Dermis microvascular lymphatic vessel endothelial cell (primary cell): ENCODE measurements around the gene TSPAN11. TPM values are rescaled to one million over a fixed set of nuclear protein-coding genes. Genes with fewer than 3 reads are reported as not detected.
"Not testable (repeated sequence)": the region's sequence is repeated elsewhere in the genome, so short reads cannot be mapped to it uniquely, and the experiment has no call there.

Experiments
- DNase-seq, 2 donors: peaks; one replicate each; pipeline versions ENCODE4 v3.0.0 to v3.0.0-alpha.2; 2010; ENCODE audit warnings: low read depth in 2 of 2
- total RNA-seq: library from RNA; depleted of rRNA; stranded (reverse); fragments of >200 nt; gene quantifications from 2 replicates; pipeline ENCODE4 v1.2.1, GENCODE V29; 2014

TSPAN11 gene
- total RNA-seq, 1 donor from 2014 or later: 9.1 TPM

DNA sequence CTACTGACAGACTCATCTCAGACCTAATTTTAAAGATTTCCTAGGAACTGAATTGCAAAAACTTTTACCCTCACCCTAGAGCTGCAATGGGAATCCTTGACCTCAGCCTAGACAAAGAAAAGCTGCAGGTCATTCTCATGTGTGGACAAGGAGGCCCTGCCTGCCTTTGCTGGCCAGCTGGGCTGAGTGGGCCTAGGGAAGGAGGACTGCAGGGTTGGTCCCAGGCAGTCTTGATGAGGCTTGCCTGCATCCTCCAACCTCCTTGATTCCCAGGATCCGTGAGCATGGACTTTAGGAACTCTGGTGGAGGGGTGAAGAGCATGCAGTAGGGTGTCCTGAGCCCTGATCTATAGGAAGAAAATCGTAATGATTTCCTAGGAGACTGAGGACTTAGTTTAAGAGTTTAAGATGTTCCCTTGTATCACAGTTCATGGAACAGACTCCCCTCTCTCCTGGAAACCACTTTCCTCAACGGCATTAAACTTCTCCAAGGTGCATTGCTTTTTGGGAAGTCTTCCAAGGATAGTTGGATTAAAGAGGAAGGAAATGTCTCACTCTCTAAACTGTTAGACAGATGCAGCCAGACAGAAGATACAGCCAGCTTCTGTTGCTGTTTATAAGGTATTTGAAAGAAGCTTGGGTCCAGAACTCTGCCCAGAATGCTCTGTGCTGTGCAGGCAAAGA, 91.7 kb downstream of the TSPAN11 start:
- DNase-seq: peak in 1 of 2 donors; percentile 33

DNA sequence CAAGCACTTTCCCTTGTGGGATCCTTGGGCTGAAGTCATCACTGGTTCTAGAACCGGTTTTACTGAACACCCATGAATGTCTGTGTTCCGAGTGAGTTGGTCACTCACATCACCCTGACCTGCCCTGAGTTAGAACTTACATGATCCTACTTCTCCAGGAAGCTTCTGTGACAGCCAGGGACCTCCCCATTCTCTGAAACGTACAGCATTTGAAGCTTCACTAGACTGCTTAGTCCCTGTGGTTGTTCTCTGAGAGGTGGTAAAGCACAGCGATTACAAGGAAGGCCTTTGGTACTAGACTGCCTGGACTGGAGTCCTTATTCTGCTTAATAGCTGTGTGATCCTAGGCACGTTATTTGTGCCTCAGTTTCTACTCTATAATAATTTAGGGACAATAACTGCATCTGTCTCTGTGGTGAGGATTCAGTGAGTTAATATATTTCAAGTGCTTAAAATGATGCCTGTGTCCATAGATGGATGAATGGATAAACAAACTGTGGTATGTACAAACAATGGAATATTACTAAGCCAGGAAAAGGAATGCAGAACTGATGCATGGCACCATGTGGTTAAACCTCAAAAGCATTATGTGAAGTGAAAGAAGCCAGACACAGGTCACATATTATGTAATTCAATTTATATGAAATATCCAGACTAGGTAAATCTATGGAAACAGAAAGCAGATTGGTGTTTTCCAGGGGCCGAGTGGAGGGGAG, 92.4 kb downstream of the TSPAN11 start:
- DNase-seq: no peak

DNA sequence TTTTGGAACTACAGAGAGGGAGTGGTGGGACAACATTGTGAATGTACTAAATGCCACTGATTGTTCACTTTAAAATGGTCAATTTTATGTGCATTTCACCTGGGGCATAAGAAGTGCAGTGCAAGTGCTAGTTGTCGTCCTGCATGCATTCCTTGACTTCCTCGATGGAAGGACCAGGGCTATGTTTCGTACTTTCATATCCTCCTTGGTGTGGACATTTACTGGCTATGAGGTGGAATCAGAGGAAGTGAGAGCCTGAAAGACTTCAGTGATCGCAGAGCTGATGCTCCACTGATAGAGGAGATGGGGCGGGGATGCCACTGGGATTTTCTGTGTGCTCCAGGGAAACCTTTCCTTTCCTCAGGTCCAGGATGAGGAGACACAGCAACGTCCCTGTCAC, 93.0 kb downstream of the TSPAN11 start:
- no peak for DNase-seq

DNA sequence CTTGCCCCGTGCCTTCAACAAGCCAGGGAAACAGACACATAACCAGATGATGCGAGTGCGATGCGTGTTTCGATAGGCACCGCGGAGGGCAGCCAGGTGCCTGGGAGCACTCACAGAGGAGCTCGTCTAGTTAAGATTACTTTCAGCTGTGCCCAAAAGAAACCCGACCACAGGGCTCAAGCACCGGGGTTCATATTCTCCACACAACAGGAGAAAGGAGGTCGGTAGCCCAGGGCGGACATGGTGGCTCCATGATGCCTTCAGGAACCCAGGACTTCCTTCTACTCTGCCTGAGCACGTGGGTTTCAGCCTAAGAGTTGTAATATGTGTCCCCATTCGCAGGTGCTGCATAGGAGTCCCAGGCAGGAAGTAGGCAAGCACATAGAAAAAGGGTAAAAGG, 93.4 kb downstream of the TSPAN11 start:
- no peak for DNase-seq

DNA sequence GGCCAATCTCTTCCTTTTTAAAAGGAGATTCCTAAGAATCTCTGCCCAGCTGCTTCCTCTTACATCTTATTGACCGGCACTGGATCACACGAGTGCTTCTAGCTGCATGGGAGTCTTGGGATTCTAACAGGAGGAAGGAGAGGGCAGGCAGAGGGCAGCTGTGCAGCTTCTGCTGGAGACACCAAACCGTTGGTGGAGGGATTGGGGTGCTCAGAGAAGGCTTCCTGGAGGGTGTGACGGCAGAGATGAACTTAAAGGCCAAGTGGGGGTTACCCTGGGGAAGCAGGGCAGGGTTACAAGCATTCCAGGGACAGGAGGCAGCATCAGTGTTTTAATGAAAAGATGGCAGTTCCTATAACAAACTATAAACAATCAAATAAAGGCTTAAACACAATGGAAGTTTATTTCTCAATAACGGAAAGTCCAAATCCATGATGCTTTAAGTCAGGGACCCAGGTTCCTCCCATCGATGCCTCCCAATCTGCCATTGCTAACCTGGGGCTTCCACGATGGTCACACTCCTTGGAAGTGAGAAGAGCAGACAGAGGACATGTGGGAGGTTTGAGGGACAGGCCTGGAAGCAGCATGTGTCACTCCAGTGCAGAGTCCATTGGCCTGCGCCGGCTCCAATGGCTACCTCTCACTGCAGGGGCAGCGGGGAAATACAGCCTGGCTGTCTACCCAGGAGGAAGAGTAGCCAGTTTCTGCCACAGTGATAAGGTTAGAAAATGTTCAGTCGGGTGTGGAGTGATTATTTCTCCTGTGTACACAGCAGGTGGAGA, 94.0 kb downstream of the TSPAN11 start:
- DNase-seq: no peak

DNA sequence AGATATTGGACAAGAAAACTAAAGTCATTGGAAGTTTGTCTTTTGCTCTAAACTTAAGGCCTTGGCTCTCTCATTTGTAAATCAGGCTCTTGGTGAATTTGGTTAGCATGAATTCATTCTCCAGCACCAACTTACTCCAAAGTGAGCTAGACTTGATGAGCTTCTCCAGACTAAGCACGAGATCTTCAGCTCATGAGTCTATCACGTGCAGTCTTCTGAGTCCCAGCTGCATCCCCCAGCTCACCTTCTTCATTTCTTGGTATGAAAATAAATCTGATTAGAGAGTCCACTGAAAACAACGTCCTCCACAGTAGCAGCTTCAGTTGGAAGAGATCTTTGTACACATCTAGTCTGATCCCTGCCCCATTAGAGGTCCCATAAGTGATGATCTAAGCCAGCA, 94.6 kb downstream of the TSPAN11 start:
- DNase-seq: no peak

DNA sequence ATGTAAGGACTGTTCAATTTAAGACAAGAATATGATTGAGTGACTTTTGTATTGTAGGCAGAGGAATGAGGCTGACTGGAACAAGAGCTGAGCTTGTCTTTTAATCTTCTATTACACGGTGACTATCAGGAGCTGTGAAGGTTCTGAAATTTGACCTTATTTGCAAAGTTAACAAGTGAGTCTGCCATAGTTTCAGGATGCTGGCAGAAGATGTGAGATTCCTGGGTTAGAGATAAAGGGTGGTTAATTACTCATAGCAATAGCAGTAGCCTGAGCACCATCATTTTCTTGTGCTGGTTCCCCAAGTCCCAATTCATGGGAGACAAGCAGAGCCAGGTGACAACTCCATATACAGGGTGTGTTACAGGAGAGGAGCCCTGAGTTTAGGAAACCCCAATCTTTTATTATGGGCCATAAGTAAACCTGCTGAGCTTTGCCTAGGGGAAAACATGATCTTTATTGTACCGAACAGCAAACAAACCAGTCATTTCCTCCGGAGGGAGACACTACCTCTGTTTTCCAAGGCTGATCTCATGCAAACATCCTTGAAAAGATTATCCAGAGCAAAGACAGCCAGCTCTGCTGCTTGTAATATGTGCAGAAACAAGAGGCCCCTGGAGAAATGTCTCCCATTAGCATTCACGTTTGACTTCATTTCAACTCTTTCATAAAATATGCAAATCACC, 95.4 kb downstream of the TSPAN11 start:
- DNase-seq: peak in 1 of 2 donors; percentile 46

DNA sequence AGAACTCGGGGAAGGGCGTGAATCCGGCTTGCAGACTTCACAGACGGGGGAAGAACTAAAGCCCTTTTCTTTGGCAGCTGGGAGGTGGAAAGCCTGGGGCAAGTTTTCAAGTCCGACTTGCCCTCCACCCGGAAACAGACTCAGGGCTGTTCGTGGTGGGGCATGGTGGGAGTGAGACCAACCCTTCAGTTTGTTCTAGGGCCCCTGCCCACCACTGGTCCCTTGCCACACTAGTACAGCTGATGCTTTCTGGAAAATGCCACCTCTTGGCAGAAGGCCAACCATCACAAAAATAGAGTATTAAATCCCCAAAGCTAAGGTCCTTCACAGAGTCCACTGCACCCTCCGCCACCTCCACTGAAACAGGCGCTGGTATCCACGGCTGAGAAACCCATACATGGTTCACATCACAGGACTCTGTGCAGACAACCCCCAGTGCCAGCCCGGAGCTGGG, 96.8 kb downstream of the TSPAN11 start:
- DNase-seq: no peak

DNA sequence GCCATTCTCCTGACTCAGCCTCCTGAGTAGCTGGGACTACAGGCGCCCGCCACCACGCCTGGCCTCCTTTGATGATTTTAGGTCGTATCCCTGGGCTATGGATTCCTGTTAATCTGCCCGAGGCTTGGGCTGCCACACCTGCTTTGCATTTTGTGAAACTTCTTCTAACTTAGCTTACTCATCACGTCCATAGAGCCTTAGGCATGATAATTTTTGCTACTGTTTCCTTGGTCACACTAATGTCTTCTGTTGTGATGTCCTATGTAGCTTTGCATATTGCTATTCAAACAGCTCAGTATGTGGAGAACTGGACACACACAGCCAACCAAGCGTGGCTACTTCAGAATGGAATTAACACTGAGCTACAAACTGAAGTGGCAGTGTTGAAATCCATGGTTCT, 99.7 kb downstream of the TSPAN11 start:
- DNase-seq: no peak

DNA sequence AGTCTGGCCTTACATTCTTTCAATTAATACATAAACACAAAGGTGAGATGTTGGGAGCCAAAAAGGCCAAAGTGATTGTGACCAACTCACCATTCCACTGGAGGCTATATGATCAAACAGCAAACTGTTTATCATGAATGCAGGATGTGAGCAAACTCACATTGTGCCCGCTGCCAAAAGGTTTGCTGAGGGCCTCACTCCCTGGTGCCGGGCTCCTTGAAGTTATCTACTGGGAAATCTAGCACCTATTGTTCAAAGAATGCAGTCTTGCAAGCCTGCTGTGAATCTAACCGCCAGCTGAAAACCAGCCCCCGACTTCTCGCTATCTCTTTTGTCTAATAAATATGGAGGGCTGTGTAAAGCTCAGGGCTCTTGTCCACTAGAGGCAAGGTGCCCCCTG, 100.5 kb downstream of the TSPAN11 start:
- DNase-seq: not testable (repeated sequence)

DNA sequence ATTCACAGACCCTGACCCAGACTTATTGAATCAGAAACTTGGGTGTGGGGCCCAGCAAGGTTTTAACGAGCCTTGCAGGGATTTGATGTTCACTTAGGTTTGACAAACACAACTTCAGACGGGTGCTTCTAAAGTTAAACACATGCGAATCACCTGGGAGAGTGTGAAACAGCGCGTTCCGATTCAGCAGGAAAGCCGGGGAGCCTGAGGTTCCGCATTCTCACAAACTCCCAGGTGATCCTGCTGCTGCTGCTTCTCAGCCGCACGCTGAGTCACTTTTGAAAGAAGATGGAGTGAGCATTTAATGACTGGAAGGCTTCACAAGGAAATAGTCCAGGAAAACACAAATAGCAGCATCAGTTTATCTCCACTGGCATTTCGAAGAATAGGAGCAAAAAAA, 102.9 kb downstream of the TSPAN11 start:
- no peak for DNase-seq

DNA sequence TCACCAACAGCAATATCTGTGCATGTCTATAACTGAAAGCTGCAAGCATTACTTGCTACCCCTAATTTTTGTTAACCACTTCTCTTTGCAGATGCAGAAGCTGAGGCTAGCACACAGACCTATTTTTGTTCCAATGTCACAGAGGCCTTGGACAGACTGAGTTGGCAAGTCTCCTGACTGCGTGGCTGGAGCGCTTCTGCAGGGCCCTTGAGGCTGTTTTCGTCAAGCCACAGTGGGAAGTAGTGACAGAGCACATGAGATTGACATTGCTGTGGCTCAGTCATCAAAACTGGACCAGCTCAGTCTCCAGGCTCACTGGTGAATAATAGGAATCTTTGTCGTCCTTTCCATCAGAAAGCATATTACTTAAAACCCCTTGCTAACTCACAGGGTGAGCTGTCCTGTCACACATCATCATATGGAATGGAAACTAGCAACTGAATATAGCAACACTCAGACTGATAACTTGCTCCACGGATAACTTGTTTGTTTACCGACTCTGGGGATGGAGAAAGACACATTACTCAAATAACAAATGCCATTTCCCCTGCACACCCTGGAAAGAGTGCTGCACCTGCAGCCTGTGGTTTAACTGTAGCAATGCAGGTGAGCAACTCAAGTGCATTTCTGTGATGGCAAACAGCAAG, 103.5 kb downstream of the TSPAN11 start:
- DNase-seq: no peak

DNA sequence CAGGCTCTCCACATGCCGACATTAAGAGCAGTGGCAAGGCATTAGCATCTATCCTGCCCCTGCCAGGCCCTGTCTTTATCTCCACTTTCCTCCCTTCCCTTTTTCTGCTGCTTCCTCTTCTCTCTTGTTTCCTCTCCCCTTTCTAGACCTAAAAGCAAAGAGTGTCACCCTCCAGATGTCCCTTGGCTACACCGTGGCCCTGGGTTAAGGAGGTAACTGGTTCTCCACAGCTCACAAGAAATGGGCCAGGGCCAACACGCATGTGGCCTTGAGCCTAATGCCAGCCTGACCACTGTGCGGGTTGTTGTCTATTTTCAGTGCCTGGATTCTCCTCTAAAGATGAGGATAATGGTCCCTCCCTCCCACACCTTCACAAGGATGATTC, 105.4 kb downstream of the TSPAN11 start:
- no peak for DNase-seq

DNA sequence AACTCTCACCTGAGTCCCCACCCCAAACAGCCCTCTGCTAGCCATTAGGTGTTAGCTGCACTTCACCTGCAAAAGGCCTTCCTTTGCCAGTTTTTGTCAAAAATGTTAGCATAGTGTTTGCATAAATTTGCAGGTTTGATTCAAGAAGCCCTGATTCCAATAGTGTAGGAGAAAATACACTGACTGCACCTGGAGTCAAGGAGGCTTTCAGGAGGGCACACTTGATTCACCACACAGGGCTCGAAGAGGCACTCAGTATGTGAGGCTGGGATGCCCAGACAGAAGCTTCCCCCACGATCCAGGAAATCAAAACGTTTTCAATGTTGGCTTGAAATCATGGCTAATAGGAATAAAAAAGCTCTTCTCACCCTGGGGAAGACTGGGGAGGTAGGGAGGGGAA, 106.6 kb downstream of the TSPAN11 start:
- DNase-seq: no peak

DNA sequence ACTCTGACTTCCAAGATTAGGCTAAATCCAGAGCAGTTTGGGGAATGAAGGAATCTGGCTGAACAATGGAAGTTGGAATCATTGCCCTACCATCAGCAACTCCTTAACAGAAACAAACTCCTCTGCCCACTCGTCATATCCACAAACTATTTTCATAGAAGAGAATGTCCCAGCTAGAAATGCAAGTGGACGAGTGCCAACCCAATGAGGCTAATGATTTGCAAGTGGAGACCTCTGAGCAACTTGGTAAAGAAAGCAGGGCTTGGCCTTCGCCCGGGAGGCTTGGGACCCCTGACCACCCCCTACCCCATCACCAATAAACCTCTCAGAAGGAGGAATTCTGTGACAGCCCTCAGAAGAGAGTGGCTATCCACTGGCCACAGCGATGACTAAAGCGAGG, 107.1 kb downstream of the TSPAN11 start:
- DNase-seq: no peak

DNA sequence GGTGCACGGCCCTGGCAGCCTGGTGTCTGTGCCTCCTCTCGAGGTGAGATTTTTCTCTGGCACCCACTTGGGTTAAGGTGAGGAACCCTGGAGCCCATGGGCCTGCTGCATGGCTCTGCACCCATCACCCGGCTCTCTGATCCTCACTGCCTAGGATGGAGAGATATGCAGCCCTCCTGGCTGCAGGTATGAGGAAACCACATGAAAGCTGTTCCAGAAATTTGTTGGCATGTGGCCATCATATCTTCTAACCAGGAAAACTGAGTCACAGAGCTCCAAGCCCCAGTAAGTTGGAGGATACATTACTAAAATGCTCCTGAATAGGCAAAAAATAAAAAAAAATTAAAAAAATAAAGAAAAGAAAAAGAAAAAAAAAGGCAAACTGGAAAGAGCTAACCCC, 107.8 kb downstream of the TSPAN11 start:
- peak; percentile 25 to 52 for DNase-seq

DNA sequence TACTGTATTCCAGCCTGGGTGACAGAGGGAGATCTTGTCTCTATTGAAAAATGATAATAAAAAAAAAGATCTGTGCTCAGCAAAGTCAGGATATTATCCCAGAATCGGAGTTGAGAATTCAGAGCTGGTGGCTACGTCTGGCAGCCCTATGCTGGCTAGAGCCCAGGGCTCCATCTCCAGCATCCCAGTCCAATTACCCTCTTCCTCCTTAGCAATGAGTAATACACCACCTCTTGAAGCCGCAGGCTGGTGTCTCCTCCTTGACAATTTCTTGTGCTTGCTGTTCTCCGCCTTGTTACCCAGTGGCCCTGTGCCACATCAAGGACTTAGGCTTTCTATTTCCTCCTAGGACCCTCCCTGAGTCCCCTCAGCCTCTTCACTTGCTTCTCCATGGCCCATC, 108.7 kb downstream of the TSPAN11 start:
- DNase-seq: no peak

DNA sequence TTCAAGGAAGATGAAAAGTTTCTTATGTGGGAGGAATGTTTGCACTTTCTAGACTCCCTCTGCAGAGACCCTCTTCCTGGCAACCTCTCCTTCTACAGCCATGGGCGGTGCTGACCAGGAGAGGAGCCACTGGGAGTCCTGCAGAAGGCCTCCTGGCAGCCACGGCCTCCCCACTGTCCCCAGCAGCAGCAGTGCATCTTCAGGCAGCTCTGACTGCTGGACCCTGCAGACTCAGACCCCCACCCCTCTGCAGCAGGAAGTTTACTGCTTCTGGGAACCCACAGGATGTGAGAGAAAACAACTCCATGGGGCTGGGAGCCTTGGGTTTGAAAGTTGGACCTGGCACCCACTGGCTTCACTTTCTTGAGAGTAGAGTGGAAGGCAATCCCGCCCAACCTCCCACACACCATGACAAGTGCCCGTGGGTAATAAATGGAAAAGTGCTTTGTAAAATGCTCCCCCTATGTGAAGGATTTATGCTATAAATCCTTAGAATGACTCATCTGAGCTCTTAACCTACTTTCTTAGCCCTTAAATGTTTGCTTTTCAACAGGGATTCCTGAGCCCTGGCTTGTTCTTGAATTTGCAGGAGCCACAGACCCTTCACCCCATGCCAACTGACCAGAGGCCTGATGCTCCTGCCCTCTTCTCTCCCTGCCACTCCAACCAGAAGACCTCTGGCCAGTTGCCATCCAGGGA, 109.6 kb downstream of the TSPAN11 start:
- DNase-seq: no peak

DNA sequence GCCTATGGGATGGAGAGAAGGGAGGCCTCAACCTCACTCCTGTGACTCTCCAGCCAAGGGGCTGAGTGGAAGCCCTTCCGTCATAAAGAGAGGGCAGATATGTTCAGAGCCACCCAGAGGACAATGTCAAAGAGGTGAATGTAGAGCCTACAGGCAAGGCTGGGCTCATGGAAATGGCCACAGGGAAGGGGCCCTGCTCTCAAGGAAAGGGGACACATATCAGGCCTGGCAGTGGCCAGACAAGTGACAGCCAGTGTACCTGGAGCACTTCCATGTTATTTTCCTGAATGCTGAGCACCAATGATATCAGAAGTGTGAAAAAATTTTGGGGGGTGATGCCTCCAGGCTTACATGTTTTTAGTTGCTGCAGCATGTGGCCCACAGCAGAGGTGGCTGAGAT, 110.5 kb downstream of the TSPAN11 start:
- no peak for DNase-seq

DNA sequence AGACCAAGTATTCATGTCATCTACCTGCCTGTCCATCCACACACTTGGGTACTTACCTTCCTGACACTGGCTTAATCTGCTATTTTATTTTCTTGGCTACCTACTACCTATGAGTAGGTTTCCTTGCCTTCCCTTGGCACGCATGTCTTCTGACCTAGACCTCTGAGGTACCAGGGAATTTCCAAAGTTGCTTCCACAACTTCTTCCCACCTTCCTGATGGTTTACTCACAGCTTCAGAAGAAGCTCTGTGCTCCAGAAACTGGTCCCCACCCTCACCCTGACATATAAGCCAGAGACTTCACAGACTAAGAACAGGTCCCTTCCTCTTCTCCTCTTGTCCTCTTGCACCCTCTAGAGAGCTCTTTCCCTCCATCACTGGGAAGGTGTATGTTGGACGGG, 111.4 kb downstream of the TSPAN11 start:
- no peak for DNase-seq
